Kidney tubule cell (primary cell): ENCODE measurements around the gene MXI1.

Experiments
- DNase-seq: peaks from one replicate; pipeline ENCODE4 v3.0.0-alpha.2; 2018; ENCODE audit warnings: low spot score

Gene MXI1

GRCh38 chr10:110216240-110216639 is 8.8 kb downstream of the MXI1 start:
- DNase-seq = no peak

- DNase-seq = no peak
These were observed 9.7 kb downstream of the MXI1 start for GRCh38 chr10:110216942-110217661.

- DNase-seq = no peak
These were observed 10.2 kb downstream of the MXI1 start for GRCh38 chr10:110217662-110218008.

- DNase-seq = no peak
These were observed 11.2 kb downstream of the MXI1 start for GRCh38 chr10:110218632-110219031.

DNA sequence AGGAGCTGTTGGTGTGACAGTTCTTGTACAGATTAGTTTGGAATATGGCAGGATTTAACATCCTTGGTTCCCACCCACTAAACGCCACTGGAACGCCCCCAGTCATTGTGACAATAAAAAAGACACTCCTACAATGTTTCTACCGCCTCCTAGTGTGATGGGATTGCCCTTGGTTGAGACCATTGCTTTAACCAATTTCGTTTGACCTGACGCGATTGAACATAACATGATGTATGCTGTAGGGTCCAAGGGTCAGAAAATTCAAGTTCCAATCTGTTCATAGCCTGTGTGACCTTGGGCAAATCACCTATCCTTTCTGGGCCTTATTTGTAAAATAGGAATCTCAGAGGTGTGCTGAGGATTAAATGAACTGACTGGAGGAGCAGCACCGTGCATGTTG is 12.5 kb downstream of the MXI1 start:
- DNase-seq = no peak

- no peak for DNase-seq
These were observed 13.0 kb downstream of the MXI1 start for GRCh38 chr10:110220398-110220797.

- no peak for DNase-seq
These were observed 13.8 kb downstream of the MXI1 start for GRCh38 chr10:110221044-110221720.

DNA sequence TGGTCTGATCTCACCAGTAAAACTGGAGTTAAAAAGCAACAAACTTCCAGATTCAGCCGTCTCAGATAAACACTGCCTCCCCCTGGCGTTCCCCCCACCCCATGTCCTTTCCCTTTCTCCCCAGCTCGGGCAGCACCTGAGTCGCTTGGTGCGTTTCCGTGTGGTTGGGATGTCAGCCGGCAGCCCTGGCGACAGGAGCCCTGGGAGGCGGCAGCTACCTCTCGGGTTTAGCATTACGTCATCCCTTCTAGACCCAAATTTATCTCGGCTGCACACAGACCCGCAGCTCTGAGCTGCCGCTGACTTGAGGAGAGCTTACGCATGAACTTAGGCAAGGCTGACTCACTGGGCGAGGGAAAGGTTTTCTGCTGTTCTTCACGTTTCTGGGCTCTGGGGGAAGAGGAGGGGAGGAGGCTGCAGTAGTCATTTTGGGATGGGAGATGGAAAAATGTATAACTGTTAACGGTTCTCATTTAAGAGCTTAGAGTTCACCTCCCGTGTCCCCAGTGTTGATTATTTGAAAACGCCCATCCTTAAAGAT is 14.4 kb downstream of the MXI1 start:
- DNase-seq = peak; percentile 96

DNA sequence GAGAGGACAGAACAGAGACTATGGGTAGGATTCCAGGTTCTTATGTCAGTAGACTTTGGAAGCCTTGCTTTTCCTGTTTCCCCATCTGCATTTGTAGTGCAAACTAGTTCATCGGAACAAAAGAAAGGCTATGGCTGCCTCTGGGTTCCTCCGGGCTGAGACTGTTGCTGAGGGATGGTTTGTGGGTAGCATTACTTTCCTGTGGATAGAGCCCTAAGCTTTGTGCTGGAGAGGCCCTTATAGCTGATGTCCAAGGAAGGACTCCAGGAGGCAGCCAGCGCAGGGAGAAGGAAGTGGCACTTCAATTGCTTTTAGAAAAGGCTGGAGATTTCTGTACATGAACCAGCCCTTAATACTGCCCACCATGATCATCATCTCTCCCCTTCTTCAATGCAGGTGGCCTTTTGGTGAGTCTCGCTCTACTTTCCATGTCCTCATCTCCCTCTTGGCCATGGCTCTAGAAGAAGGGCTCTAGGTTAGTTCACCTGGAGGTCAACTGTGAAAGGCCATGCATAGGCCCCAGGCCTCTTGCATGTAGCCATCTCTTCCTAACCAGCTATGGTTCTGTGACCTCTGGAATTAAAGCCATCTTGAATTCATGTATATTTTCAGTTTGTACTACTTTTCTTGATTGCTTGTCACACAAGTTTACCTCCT is 15.4 kb downstream of the MXI1 start:
- DNase-seq = no peak

DNA sequence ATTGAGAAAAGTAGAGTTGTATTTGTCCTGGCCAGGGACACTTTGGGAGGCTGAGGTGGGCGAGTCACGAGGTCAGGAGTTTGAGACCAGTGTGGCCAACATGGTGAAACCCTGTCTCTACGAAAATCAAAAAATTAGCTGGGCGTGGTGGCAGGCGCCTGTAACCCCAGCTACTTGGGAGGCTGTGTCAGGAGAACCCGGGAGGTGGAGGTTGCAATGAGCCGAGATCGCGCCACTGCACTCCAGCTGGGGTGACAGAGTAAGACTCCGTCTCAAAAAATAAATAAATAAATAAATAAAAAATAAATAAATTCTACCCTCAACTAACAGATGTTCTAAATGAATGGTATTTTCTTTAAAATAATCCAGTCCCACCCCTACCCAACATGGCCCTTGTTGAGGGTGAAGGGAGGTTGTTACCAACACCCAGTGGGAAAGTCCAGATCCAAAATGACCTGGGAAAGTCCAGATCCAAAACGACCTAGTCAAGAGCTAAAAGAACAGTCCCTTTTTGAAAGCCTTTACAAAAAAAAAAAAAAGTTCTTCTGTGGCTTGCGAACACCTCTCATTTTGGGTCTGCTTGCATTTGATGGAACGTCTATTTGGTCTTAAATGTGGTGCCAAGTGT is 16.0 kb downstream of the MXI1 start:
- no peak for DNase-seq

DNA sequence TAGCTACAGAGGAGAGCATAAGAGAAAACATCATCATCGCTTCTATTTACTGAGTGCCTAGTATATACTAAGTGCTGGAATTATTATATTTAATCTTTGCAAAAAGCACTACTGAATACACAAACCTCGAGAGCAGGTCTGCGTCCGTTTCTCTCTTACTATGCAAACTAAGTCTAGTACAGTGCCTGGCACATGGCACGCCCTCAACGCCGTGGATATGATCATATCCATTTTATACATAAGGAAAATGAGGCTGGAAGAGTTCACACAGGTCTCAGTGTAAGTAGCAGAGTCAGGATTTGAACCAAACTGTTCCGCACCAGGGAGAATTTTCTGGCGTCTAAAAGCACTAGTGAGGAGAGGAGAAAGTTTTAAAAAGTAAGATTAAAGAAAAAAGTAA is 17.6 kb downstream of the MXI1 start:
- DNase-seq = no peak

DNA sequence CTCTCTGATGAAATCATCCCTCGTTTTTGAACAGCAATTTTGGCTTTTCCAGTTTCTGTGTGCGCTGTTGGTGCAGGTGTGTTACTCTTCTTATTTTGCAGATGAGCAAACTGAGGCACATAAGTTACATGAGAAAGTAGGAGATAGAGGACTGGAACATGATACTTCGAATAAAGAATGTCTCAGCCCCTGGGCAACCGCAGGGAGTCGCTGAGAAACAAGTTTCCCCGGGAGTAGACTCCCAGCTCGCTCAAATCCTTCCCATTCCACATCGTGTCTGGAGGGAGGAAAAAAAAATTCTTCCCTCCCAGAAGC is 18.0 kb downstream of the MXI1 start:
- DNase-seq = no peak

- peak; percentile 95 for DNase-seq
These were observed 18.5 kb downstream of the MXI1 start for GRCh38 chr10:110225756-110226542.

- peak; percentile 88 for DNase-seq
These were observed 19.1 kb downstream of the MXI1 start for GRCh38 chr10:110226543-110226925.

DNA sequence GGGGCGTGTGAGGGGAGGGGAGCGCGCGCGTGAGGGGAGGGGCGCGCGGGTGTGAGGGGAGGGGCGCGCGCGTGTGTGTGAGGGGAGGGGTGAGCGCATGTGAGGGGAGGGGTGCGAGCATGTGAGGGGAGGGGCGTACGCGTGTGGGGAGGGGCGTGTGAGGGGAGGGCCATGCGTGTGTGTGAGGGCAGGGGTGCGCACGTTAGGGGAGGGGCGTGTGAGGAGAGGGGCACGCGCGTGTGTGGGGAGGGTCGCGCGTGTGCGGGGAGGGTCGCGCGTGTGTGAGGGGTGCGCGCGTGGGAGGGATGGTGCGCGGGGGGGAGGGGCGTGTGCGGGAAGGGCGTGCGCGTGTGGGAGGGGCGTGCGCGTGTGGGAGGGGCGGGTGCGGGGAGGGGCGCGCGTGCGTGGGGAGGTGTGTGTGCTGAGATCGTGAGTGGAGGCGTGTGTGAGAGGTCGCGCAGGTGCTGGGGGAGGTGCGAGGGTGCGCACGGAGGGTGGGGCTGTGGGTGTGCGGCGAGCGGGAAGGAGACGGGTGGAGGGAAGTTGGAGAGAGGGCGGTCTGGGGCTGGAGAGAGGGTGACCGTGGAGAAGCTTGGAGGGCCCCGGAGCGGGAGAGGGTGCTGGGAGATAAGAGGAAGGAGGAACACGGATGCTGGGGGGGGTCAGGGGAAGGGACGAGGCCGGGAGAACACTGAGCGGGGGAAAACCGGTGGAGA is 19.7 kb downstream of the MXI1 start:
- peak; percentile 48 for DNase-seq

- no peak for DNase-seq
These were observed 20.7 kb downstream of the MXI1 start for GRCh38 chr10:110228066-110228465.

GRCh38 chr10:110229155-110229554 is 21.8 kb downstream of the MXI1 start:
- DNase-seq = no peak

DNA sequence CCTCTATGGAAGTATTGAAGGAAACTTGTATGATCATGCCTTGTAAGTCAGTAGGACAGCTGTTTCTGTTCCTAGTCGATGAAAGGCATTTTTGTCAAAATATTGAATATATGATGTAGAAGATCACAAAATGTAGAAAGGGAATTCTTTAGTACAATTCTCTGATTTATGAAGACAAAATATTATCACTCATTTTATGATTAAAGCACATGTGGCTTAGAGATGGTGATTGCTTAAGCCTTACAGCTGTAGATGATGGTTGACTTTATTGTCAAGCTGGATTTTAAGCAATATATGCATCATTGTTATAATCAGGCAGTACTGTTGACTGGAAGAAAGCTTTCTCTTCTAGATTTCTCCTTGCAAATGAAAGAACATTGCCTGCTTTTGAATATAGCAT is 26.4 kb downstream of the MXI1 start:
- no peak for DNase-seq

DNA sequence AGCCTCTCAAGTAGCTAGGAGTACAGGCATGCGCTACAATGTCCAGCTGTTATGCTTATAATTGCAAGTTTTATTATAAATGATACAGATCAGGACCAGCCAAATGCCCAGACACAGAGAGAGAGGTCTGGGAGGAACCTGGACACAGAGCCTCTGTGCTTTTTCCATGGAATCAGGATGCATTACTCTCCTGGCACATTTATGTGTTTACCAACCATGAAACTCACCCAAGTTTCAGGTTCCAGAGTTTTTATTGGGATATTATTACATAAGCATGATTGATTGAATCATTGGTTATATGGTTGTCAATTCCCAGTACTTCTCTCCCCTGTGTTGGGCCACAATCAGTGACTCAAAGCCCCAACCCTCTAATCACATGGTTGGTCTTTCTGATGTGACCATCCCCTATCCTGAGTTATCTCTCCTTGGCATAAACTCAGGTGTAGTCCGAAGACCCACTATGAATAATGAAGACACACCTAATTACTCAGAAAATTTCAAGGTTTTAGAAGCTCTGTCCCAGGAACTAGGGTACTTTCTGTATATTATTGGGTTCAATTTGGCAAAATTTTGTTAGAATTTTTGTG is 30.6 kb downstream of the MXI1 start:
- DNase-seq = no peak

DNA sequence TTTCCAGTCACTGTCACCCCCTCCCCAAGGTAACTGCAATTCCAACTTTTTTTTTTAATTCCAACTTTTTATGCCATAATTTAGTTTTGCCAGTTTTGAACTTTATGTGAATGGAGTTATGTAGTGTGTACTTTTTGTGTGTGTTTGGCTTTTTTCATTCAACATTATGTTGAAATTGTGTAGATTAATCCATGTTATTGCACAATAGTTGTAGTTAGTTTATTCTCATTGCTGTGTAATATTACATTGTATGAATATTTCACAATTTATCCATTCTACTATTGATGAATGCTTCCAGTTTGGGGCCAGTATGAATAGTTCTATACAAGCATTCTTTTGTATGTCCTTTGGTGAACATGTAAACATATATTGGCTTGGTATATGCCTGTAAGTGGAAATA is 32.5 kb downstream of the MXI1 start:
- no peak for DNase-seq

DNA sequence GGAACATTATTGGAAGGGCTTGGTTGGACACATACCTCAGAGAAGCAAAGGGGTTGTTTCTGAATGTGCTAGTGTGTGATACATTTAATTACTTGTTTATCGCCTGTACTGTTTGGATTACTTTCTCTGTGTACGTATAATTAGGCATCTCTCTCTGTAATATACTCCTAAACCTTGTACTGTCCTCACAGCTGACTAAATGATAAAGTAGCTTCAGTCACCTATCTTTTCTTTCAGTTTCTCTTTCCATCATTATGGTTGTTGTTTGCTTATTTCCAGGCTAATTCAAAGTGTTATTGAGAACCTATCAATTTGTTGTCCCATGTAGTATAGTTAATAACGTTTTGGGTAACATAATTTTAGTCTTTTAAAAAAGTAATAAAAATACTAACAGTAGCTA is 34.0 kb downstream of the MXI1 start:
- no peak for DNase-seq
